RWPE2 (cell line): ENCODE results near the gene TMEM207.
A peak's percentile ranks its signal among the peaks of the same experiment; 100 is the strongest.

Source experiments
- ATAC-seq: fragments of 200-7000 bp; cut with Tn5 transposase; 3 replicates; pipeline ENCODE4 v1.9.1; 2021; ENCODE audit warnings: low read depth
- DNase-seq: peaks from one replicate; pipeline ENCODE4 v3.0.0-alpha.2; 2020; ENCODE audit warnings: low spot score
- H3K27ac ChIP-seq: fragments of 450-650 bp; 2 replicates; pipeline ENCODE4 v1.5.1; 2017; ENCODE audit warnings: mild to moderate bottlenecking; ENCODE audit not compliant: poor library complexity, severe bottlenecking
- H3K27me3 ChIP-seq: fragments of 250-450 bp; sonication (Bioruptor Pico); 2 replicates; pipeline ENCODE4 v1.5.1; 2021; ENCODE audit warnings: mild to moderate bottlenecking, moderate library complexity; ENCODE audit not compliant: insufficient read depth, poor library complexity, severe bottlenecking
- H3K36me3 ChIP-seq: fragments of 250-450 bp; sonication (Bioruptor Pico); 2 replicates; pipeline ENCODE4 v1.5.1; 2020; ENCODE audit warnings: low read depth, mild to moderate bottlenecking, moderate library complexity
- H3K4me1 ChIP-seq: fragments of 250-450 bp; sonication (Bioruptor Pico); 2 replicates; pipeline ENCODE4 v1.5.1; 2021; ENCODE audit warnings: mild to moderate bottlenecking, moderate library complexity; ENCODE audit not compliant: insufficient read depth, poor library complexity, severe bottlenecking
- H3K4me3 ChIP-seq: fragments of 250-450 bp; sonication (Bioruptor Pico); 2 replicates; pipeline ENCODE4 v1.5.1; 2021; ENCODE audit warnings: mild to moderate bottlenecking, moderate library complexity; ENCODE audit not compliant: severe bottlenecking
- H3K9me3 ChIP-seq: fragments of 250-450 bp; sonication (Bioruptor Pico); 2 replicates; pipeline ENCODE4 v1.5.1; 2021; ENCODE audit warnings: mild to moderate bottlenecking, moderate library complexity; ENCODE audit not compliant: severe bottlenecking
- TF ChIP-seq, protein P1 (sequence below): fragments of 450-650 bp; IDR thresholded peaks from one replicate; pipeline ENCODE4 v1.5.1; 2017; ENCODE audit warnings: mild to moderate bottlenecking, moderate library complexity; ENCODE audit not compliant: poor library complexity, severe bottlenecking

The TMEM207 gene

GRCh38 chr3:190448256-190448655, 1.4 kb downstream of the TMEM207 start:
- ATAC-seq (no peak), DNase-seq (no peak)
- Histone ChIP-seq H3K27me3 (no peaks in the 10 kb centered on the region), H3K27ac (no peak overlapping the region), H3K9me3 (no peaks in the 10 kb centered on the region), H3K4me1 (no peaks in the 10 kb centered on the region), H3K4me3 (no peak overlapping the region), H3K36me3 (no peaks in the 10 kb centered on the region)
- TF ChIP-seq, protein P1, sequence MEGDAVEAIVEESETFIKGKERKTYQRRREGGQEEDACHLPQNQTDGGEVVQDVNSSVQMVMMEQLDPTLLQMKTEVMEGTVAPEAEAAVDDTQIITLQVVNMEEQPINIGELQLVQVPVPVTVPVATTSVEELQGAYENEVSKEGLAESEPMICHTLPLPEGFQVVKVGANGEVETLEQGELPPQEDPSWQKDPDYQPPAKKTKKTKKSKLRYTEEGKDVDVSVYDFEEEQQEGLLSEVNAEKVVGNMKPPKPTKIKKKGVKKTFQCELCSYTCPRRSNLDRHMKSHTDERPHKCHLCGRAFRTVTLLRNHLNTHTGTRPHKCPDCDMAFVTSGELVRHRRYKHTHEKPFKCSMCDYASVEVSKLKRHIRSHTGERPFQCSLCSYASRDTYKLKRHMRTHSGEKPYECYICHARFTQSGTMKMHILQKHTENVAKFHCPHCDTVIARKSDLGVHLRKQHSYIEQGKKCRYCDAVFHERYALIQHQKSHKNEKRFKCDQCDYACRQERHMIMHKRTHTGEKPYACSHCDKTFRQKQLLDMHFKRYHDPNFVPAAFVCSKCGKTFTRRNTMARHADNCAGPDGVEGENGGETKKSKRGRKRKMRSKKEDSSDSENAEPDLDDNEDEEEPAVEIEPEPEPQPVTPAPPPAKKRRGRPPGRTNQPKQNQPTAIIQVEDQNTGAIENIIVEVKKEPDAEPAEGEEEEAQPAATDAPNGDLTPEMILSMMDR, result no peak

DNA sequence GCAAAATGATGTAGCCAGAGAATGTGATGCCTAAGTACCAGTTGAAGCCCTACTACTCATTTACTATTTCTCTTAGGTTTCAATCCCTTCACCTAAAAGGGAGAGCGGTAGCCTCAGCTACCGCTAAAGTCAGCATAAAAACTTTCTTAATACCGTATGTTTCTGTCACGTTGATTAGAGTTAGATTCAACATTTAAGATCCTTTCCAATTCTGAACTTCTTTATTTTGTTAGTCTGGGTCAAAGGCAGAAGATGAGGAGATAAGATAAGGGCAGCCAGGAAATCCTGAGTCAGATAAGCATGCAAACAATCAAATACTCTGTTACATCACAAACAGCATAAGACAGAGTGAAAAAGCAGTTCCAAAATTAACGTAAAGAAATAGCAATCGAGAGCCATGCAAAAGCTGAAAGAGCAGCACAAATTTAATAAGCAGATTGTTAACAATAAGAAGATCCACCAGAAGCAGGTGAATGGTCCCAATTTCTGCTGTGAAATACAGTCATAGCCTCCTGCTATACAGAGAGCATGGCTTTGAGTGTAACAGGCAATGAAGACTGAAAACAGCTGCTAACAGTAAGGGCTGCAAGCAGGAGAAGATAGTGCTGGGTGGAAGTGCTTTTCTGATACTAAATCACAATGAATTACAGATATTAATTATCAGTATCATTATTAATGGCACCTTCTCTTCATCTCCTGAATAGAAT, 3.0 kb downstream of the TMEM207 start:
- H3K4me1 ChIP-seq, result no peaks in the 10 kb centered on the region
- no peaks in the 10 kb centered on the region for H3K9me3 ChIP-seq
- no peak for DNase-seq
- H3K36me3 ChIP-seq, result no peaks in the 10 kb centered on the region
- H3K27me3 ChIP-seq, result no peaks in the 10 kb centered on the region
- no peak overlapping the region for H3K27ac ChIP-seq
- TF ChIP-seq, protein P1, result no peak
- no peak overlapping the region for H3K4me3 ChIP-seq
- no peak for ATAC-seq

- ATAC-seq, result no peak
- TF ChIP-seq, protein P1, result no peak
- Histone ChIP-seq H3K36me3 (no peaks in the 10 kb centered on the region), H3K4me3 (no peak overlapping the region), H3K27me3 (no peaks in the 10 kb centered on the region), H3K9me3 (no peaks in the 10 kb centered on the region), H3K27ac (no peak overlapping the region), H3K4me1 (no peaks in the 10 kb centered on the region)
- no peak for DNase-seq
Observed at GRCh38 chr3:190444576-190445145, 5.0 kb downstream of the TMEM207 start.

GRCh38 chr3:190444006-190444405, 5.7 kb downstream of the TMEM207 start:
- DNase-seq (no peak), ATAC-seq (no peak)
- H3K4me1 ChIP-seq, result no peaks in the 10 kb centered on the region
- TF ChIP-seq, protein P1, result no peak
- no peaks in the 10 kb centered on the region for H3K27me3 ChIP-seq
- H3K36me3 ChIP-seq, result no peaks in the 10 kb centered on the region
- no peaks in the 10 kb centered on the region for H3K9me3 ChIP-seq
- H3K4me3 ChIP-seq, result no peak overlapping the region
- no peak overlapping the region for H3K27ac ChIP-seq

- Histone ChIP-seq H3K4me3 (no peak overlapping the region), H3K36me3 (no peaks in the 10 kb centered on the region), H3K9me3 (no peaks in the 10 kb centered on the region), H3K4me1 (no peaks in the 10 kb centered on the region), H3K27ac (no peak overlapping the region), H3K27me3 (no peaks in the 10 kb centered on the region)
- no peak for ATAC-seq
- no peak for DNase-seq
- TF ChIP-seq, protein P1, result peak; percentile 72
Observed at GRCh38 chr3:190443257-190443656, 6.4 kb downstream of the TMEM207 start.
